GM10847 (cell line): ENCODE measurements around the gene MEGF11.

Source experiments
- POLR2A ChIP-seq: IDR thresholded peaks from 2 replicates; pipeline ENCODE4 v1.6.1; 2011; ENCODE audit not compliant: insufficient read length; ENCODE audit errors: extremely low read depth

Gene MEGF11

GRCh38 chr15:65908876-65909275 lies 344.7 kb downstream of the MEGF11 start:
- TF ChIP-seq POLR2A, result no peak

GRCh38 chr15:65907661-65908060 lies 345.9 kb downstream of the MEGF11 start:
- no peak for TF ChIP-seq POLR2A

GRCh38 chr15:65906396-65906795 lies 347.2 kb downstream of the MEGF11 start:
- TF ChIP-seq POLR2A, result no peak

- no peak for TF ChIP-seq POLR2A
These were observed 349.2 kb downstream of the MEGF11 start for GRCh38 chr15:65904301-65904700.

- TF ChIP-seq POLR2A, result no peak
These were observed 350.1 kb downstream of the MEGF11 start for GRCh38 chr15:65903296-65904073.

- TF ChIP-seq POLR2A, result no peak
These were observed 351.2 kb downstream of the MEGF11 start for GRCh38 chr15:65902373-65902772.

GRCh38 chr15:65901836-65902235 lies 351.7 kb downstream of the MEGF11 start:
- TF ChIP-seq POLR2A, result no peak

- TF ChIP-seq POLR2A, result no peak
These were observed 352.2 kb downstream of the MEGF11 start for GRCh38 chr15:65901336-65901735.

- no peak for TF ChIP-seq POLR2A
These were observed 353.1 kb downstream of the MEGF11 start for GRCh38 chr15:65900488-65900887.

GRCh38 chr15:65896236-65896635 lies 357.3 kb downstream of the MEGF11 start:
- no peak for TF ChIP-seq POLR2A

GRCh38 chr15:65893060-65893459 lies 360.5 kb downstream of the MEGF11 start:
- no peak for TF ChIP-seq POLR2A

- no peak for TF ChIP-seq POLR2A
These were observed 364.6 kb downstream of the MEGF11 start for GRCh38 chr15:65888981-65889380.

- TF ChIP-seq POLR2A, result no peak
These were observed 366.0 kb downstream of the MEGF11 start for GRCh38 chr15:65887565-65887964.

- no peak for TF ChIP-seq POLR2A
These were observed 367.8 kb downstream of the MEGF11 start for GRCh38 chr15:65885668-65886218.

GRCh38 chr15:65884511-65884910 lies 369.0 kb downstream of the MEGF11 start:
- TF ChIP-seq POLR2A, result no peak

GRCh38 chr15:65883571-65883970 lies 370.0 kb downstream of the MEGF11 start:
- TF ChIP-seq POLR2A, result no peak

- TF ChIP-seq POLR2A, result no peak
These were observed 371.6 kb downstream of the MEGF11 start for GRCh38 chr15:65881766-65882434.

GRCh38 chr15:65877749-65878148 lies 375.8 kb downstream of the MEGF11 start:
- no peak for TF ChIP-seq POLR2A
